C4-2B (cell line): Measurements from ENCODE around the gene CDC37.

Experiments used
- CTCF ChIP-seq: fragments of 450-650 bp; conservative IDR thresholded peaks from 2 replicates; pipeline ENCODE4 v1.5.1; 2017; ENCODE audit warnings: mild to moderate bottlenecking
- ZFX ChIP-seq: fragments of 450-650 bp; IDR thresholded peaks from 2 replicates; pipeline ENCODE4 v1.6.1; 2017

- TF ChIP-seq CTCF (no peak), ZFX (no peak)
Observed at GRCh38 chr19:10378124-10378523, 25.2 kb downstream of the CDC37 start.
